ENCODE measurements around the gene USP49.

The USP49 gene

GRCh38 chr6:41811095-41811494 lies 84.1 kb downstream of the USP49 start (continued):
- TF ChIP-seq ZBTB49 (tag by site-specific recombination; IDR thresholded peaks at IDR 0.05; ENCODE audit: low read depth) = no peak
- no peak for TF ChIP-seq PRDM2 (tag by site-specific recombination; IDR thresholded peaks at IDR 0.05; ENCODE audit: borderline replicate concordance)
- TF ChIP-seq ZNF654 (tag by site-specific recombination; IDR thresholded peaks at IDR 0.05; ENCODE audit: low read depth) = no peak
- TF ChIP-seq ZNF549 (tag by site-specific recombination; IDR thresholded peaks at IDR 0.05) = no peak
- no peak for TF ChIP-seq PRDM4 (tag by site-specific recombination; IDR thresholded peaks at IDR 0.05)
- no peak for TF ChIP-seq ZNF302 (tag by site-specific recombination; IDR thresholded peaks at IDR 0.05; ENCODE audit: low read depth)
- no peak for TF ChIP-seq ZSCAN23 (tag by site-specific recombination; IDR thresholded peaks at IDR 0.05)

GRCh38 chr6:41805830-41806774 lies 89.1 kb downstream of the USP49 start:
- ChIA-PET POLR2A (no interaction called here), CTCF (interaction anchor here (0.6 to 1.3 kb wide), 3 partner anchors 18 to 238 kb away, joined by 3 to 5 read pairs (median 4); partner anchors contain the start of gene TOMM6)
- Histone ChIP-seq H3K4me3 (ENCODE audit: low read depth, low read length) (no peak overlapping the region), H3K27ac (ENCODE audit: extremely low read depth, low read depth, low read length) (no peak overlapping the region), H3K9me3 (ENCODE audit: control insufficient read depth, insufficient read depth, low read depth, low read length) (no peaks in the 10 kb centered on the region), H3K36me3 (ENCODE audit: control insufficient read depth in 2 of 2, insufficient read depth in 1 of 2, low read length in 2 of 2) (peaks cover 0 to 23% of the 10 kb centered on the region in 2 experiments; a peak in 2 of 3 replicates), H3K4me1 (ENCODE audit: control insufficient read depth, insufficient read depth, low read length) (no peaks in the 10 kb centered on the region)
- no peak for TF ChIP-seq ZNF776 (tag by site-specific recombination; IDR thresholded peaks at IDR 0.05; ENCODE audit: borderline replicate concordance)
- no peak for TF ChIP-seq ZBTB44 (tag by site-specific recombination; IDR thresholded peaks at IDR 0.05)
- no peak for TF ChIP-seq GLIS1 (tag by site-specific recombination; IDR thresholded peaks at IDR 0.05)
- TF ChIP-seq YY1 (tag by site-specific recombination; IDR thresholded peaks at IDR 0.05) = no peak
- TF ChIP-seq ZNF585B (tag by site-specific recombination; IDR thresholded peaks at IDR 0.05) = no peak
- no peak for TF ChIP-seq EGR2 (tag by site-specific recombination; IDR thresholded peaks at IDR 0.05; ENCODE audit: low read depth)

Data from HEK293 (cell line).